GM10266 (cell line): ENCODE results near the gene IQGAP2.
"Not testable (repeated sequence)": the region's sequence is repeated elsewhere in the genome, so short reads cannot be mapped to it uniquely, and the experiment has no call there.

Experiments
- DNase-seq: peaks from one replicate; pipeline ENCODE4 v3.0.0; 2012; ENCODE audit errors: extremely low spot score
- TF ChIP-seq, protein P1 (sequence below): IDR thresholded peaks from 2 replicates; pipeline ENCODE4 v1.5.1; 2012; ENCODE audit warnings: mild to moderate bottlenecking, low read depth; ENCODE audit not compliant: control insufficient read depth, insufficient read depth; ENCODE audit errors: missing control alignments

The IQGAP2 gene

DNA sequence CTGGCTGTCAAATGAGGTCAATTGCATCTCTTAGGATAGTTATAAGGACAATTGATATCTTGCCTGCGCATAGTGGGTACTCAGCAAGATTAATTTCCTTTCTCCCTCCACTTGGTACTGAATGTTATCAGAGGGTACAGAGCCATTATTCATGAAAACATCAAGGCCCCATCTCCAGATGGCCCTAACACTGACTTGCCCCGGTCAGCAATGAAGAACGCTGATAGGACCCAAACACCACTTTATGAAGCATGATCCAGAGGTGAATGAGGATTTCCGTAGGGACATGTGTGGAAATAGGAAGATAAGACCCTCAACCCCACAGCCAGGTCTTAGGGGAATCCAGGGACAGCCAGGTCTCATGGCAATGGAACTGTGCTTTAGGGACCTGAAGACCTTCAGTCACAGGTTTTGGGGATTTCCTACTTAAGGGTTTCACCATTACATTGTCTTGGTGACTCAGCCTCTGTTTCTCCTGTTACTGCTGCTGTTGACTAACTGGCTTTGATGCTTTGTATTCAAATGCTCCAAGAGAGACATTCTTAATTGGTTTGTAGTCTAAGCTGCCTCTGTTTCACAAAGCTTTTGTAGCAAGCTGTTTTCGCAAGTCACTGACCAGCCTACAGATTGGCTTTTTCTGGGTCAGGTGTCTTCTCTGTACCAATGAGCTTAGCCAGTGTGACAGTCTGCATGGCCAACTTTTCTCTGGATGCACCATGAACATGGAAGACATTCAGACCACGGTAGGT is 35.3 kb upstream of the IQGAP2 start:
- peak; percentile 43 for DNase-seq

DNA sequence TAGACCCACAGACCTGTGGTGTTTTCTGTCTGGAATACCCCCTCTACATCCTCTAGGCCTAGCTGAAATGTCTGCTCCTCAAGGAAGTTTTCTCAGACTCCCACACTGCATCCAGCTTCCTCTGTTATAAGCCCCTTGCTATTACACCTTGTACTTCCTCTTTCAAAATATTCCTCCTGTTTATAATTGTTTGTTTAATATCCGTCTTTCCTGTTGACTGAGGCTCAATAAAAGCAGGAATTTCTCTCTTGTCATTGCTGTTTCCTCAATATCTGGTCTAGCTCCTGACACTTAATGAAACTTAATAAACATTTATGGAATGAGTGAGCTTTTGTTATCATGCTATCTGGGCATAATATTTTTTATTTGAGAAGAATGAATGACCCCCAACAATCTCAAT is 34.1 kb upstream of the IQGAP2 start:
- TF ChIP-seq, protein P1, sequence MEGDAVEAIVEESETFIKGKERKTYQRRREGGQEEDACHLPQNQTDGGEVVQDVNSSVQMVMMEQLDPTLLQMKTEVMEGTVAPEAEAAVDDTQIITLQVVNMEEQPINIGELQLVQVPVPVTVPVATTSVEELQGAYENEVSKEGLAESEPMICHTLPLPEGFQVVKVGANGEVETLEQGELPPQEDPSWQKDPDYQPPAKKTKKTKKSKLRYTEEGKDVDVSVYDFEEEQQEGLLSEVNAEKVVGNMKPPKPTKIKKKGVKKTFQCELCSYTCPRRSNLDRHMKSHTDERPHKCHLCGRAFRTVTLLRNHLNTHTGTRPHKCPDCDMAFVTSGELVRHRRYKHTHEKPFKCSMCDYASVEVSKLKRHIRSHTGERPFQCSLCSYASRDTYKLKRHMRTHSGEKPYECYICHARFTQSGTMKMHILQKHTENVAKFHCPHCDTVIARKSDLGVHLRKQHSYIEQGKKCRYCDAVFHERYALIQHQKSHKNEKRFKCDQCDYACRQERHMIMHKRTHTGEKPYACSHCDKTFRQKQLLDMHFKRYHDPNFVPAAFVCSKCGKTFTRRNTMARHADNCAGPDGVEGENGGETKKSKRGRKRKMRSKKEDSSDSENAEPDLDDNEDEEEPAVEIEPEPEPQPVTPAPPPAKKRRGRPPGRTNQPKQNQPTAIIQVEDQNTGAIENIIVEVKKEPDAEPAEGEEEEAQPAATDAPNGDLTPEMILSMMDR = no peak
- no peak for DNase-seq

More for the DNA sequence above, 35.3 kb upstream of the IQGAP2 start:
- TF ChIP-seq, protein P1 = no peak

DNA sequence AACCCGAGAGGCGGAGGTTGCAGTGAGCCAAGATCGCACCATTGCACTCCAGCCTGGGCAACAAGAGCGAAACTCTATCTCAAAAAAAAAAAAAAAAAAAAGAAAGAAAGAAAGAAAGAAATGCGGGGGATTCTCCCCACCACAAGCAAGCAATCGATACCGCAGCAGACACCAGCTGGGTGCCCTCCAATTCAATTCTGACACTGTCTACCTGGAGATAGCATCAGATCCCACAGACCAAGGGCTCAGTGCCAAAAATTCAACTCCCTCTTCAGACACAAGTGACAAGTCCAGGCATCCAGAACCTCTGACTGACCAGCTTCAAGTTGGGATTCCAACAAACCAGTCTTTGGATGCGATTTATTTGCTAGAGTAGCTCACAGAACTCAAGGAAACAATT is 33.4 kb upstream of the IQGAP2 start:
- not testable (repeated sequence) for DNase-seq

DNA sequence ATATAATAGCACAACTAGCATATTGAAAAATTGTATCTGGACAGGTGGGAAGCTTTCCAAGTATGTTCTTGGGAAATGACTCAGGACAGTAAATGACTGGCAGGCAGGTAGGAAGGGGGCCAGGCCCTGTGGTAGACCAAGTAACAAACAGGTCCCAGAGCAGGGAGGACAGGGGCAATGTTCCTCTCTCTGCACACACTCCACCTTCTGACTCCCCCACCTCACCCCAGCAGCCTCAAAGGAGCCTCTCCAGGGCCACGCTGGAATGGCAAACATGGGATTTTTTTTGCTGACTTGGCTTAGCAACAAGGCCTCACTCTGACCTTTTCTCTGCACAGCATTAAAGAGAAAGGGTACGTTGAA is 31.1 kb upstream of the IQGAP2 start:
- DNase-seq = no peak
- TF ChIP-seq, protein P1 = no peak

DNA sequence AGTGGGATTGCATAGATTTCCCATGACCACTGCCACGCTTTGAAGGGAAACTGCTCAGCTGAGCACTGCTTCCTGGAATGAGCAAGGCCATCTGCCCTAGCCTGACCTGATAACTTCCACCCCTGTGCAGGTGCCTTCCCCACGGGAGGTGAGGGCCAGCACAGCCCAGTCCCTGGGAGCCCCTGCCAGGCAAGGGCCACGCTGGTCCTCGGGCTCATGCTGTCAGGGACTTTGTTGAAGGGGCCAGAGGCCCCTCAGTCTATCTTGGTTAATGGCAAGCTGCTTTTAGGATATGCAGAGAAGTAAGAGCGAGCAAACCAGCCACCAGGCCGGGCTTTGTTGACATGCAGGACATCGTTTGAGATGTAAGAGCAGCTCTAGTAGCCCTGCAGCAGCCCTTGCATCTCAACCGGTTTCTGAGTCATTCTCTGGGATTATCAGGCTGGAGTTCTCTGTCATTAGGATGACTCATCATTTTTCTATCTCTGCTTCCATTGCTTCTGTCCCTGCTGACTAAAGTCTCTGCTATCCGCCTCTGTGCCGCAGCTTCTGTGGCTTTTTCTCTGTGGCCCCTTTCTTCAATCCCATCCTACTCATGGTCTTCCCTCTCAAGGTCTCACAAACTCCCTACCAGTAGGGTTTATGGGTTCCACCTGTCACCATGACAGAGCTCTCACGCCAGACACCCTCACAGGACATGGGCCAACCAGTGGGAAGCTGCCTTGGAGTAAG is 30.6 kb upstream of the IQGAP2 start:
- TF ChIP-seq, protein P1 = no peak
- no peak for DNase-seq

DNA sequence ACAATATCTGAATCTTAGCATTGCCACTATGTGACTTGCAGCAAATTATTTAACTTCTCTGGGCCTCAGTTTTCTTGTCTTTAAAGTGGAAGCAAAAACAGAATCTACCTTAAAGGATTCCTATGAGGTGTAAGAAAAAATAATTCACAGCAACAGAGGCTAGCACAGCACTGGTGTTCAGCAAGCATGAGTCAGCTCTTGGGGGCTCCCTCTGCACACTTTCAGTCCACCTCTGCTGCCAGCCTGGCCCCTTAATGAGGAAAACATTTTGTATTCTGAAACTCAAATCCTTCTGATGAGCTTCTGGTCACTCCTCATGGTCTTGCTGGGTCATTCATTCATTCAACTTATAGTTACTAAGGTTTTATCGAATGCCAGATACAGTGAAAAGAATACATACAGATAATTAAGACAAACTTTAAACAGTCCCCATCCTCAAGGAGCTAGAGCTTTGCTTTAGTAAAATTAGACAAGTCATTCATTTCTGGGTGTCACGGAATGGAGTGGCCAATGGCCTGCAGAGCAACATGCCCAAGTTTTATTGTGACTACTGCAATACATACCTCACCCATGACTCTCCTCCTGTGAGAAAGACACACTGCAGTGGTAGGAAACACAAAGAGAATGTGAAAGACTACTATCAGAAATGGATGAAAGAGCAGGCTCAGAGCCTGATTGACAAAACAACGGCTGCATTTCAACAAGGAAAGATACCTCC is 26.8 kb upstream of the IQGAP2 start:
- no peak for DNase-seq
- TF ChIP-seq, protein P1 = no peak

DNA sequence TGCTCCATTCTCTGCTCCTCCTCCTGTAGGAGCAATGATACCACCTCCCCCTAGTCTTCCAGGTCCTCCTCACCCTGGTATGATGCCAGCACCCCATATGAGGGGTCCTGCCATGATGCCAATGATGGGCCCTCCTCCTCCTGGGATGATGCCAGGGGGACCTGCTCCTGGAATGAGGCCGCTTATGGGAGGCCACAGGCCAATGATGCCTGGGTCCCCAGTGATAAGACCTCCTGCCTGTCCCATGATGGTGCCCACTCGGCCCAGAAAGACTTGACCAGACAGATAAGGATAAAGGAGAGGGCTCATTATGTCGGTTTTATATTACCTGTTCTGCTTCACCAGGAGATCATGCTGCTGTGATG is 26.2 kb upstream of the IQGAP2 start:
- TF ChIP-seq, protein P1 = no peak
- DNase-seq = no peak
